GM23338 (cell line): ENCODE measurements around the gene MRLN. TPM values are rescaled to one million over a fixed set of nuclear protein-coding genes. Genes with fewer than 3 reads are reported as not detected.

ENCODE experiments used
- ATAC-seq: fragments of 200-7000 bp; cut with Tn5 transposase; 3 replicates; pipeline ENCODE4 v1.9.1; 2020
- DNase-seq: peaks from one replicate; pipeline ENCODE4 v3.0.0-alpha.2; 2015; ENCODE audit warnings: low spot score
- H2AFZ ChIP-seq: fragments of 200-600 bp; sonication (generic); 2 replicates; pipeline ENCODE4 v1.8.0; 2016; ENCODE audit warnings: antibody characterized with exemption, mild to moderate bottlenecking, moderate library complexity
- H3F3A ChIP-seq: fragments of 200-600 bp; sonication (generic); replicated peaks from 2 replicates; pipeline ENCODE4 v1.8.0; 2017; ENCODE audit warnings: antibody characterized with exemption, mixed run types, low read depth
- H3K27ac ChIP-seq: fragments of 200-600 bp; sonication (generic); 2 replicates; pipeline ENCODE4 v1.6.1; 2016; ENCODE audit warnings: low read depth
- H3K27me3 ChIP-seq: fragments of 200-600 bp; sonication (generic); 2 replicates; pipeline ENCODE4 v1.8.0; 2016; ENCODE audit warnings: mild to moderate bottlenecking, mixed run types, moderate library complexity; ENCODE audit not compliant: insufficient read depth
- H3K36me3 ChIP-seq: fragments of 200-600 bp; sonication (generic); 2 replicates; pipeline ENCODE4 v1.8.0; 2016; ENCODE audit warnings: mild to moderate bottlenecking; ENCODE audit not compliant: insufficient read depth
- H3K4me1 ChIP-seq: fragments of 200-600 bp; sonication (generic); 2 replicates; pipeline ENCODE4 v1.8.0; 2016; ENCODE audit warnings: mild to moderate bottlenecking, moderate library complexity; ENCODE audit not compliant: insufficient read depth
- H3K4me2 ChIP-seq: fragments of 200-600 bp; sonication (generic); 2 replicates; pipeline ENCODE4 v1.7.1; 2017; ENCODE audit warnings: mixed run types
- H3K4me3 ChIP-seq: fragments of 200-600 bp; sonication (generic); 2 replicates; pipeline ENCODE4 v1.6.1; 2016; ENCODE audit warnings: mixed run types
- H3K79me2 ChIP-seq: fragments of 200-600 bp; sonication (generic); replicated peaks from 2 replicates; pipeline ENCODE4 v1.8.0; 2017; ENCODE audit warnings: mild to moderate bottlenecking; ENCODE audit not compliant: insufficient read depth
- H3K9me2 ChIP-seq: fragments of 200-600 bp; sonication (generic); 2 replicates; pipeline ENCODE4 v1.8.0; 2017; ENCODE audit not compliant: insufficient read depth
- H4K20me1 ChIP-seq: fragments of 200-600 bp; sonication (generic); replicated peaks from 2 replicates; pipeline ENCODE4 v1.8.0; 2017; ENCODE audit warnings: mild to moderate bottlenecking; ENCODE audit not compliant: insufficient read depth
- H3K27ac Mint-ChIP-seq: 2 replicates; pipeline ENCODE4 v1.8.0; 2020; ENCODE audit warnings: inconsistent platforms, mild to moderate bottlenecking, moderate library complexity, mixed read lengths
- H3K27me3 Mint-ChIP-seq: 3 replicates; pipeline ENCODE4 v1.8.0; 2022; ENCODE audit warnings: low read depth, mild to moderate bottlenecking, moderate library complexity, mixed read lengths, inconsistent platforms; ENCODE audit not compliant: insufficient read depth, poor library complexity
- H3K36me3 Mint-ChIP-seq: 3 replicates; pipeline ENCODE4 v1.8.0; 2021; ENCODE audit warnings: low read depth, mild to moderate bottlenecking, inconsistent platforms, moderate library complexity, mixed read lengths
- H3K4me1 Mint-ChIP-seq: 3 replicates; pipeline ENCODE4 v1.8.0; 2020; ENCODE audit warnings: mild to moderate bottlenecking, inconsistent platforms, mixed read lengths
- H3K4me3 Mint-ChIP-seq: 3 replicates; pipeline ENCODE4 v1.8.0; 2021; ENCODE audit warnings: moderate library complexity, mild to moderate bottlenecking, inconsistent platforms, mixed read lengths
- H3K9me3 Mint-ChIP-seq: 3 replicates; pipeline ENCODE4 v1.8.0; 2020; ENCODE audit warnings: moderate library complexity, mild to moderate bottlenecking, inconsistent platforms, mixed read lengths
- CREB1 ChIP-seq: fragments of 250-450 bp; sonication (Bioruptor Pico); IDR thresholded peaks from 2 replicates; pipeline ENCODE4 v1.5.0; 2020; ENCODE audit warnings: low read depth, mild to moderate bottlenecking, moderate library complexity
- EZH2 ChIP-seq: fragments of 200-600 bp; sonication (generic); IDR thresholded peaks from one replicate; pipeline ENCODE4 v1.8.0; 2017; ENCODE audit warnings: antibody characterized with exemption, mild to moderate bottlenecking, low read depth; ENCODE audit not compliant: unreplicated experiment
- EZH2phosphoT487 ChIP-seq: fragments of 200-600 bp; sonication (generic); IDR thresholded peaks from one replicate; pipeline ENCODE4 v1.8.1; 2018; ENCODE audit warnings: antibody characterized with exemption; ENCODE audit not compliant: unreplicated experiment
- NANOG ChIP-seq: IDR thresholded peaks from 2 replicates; pipeline ENCODE4 v1.6.1; 2016; ENCODE audit warnings: antibody characterized with exemption, borderline replicate concordance
- STAT1 ChIP-seq: IDR thresholded peaks from one replicate; pipeline ENCODE4 v1.6.1; 2016; ENCODE audit warnings: antibody characterized with exemption; ENCODE audit not compliant: unreplicated experiment
- ZNF114 ChIP-seq: fragments of 250-450 bp; sonication (Bioruptor Pico); IDR thresholded peaks from 2 replicates; pipeline ENCODE4 v1.5.0; 2020; ENCODE audit warnings: mild to moderate bottlenecking, moderate library complexity
- polyA plus RNA-seq: library from polyadenylated mRNA; unstranded; fragments of >200 nt; fragmentation: Nextera tagmentation; extraction: Ambion mirVana; gene quantifications from 2 replicates; pipeline ENCODE4 v1.2.1, GENCODE V29; 2016
- total RNA-seq: library from RNA; depleted of rRNA; stranded (reverse); fragments of >200 nt; shearing (Covaris generic); gene quantifications from 2 replicates; pipeline ENCODE4 v1.2.3, GENCODE V29; 2014
- TF ChIP-seq, protein P1 (sequence below): fragments of 250-450 bp; sonication (Bioruptor Pico); IDR thresholded peaks from 2 replicates; pipeline ENCODE4 v1.5.0; 2020; ENCODE audit warnings: mild to moderate bottlenecking, moderate library complexity
- TF ChIP-seq, protein P2 (sequence below): IDR thresholded peaks from 2 replicates; pipeline ENCODE4 v1.6.1; 2016; ENCODE audit warnings: antibody characterized with exemption
- TF ChIP-seq, protein P3 (sequence below): IDR thresholded peaks from one replicate; pipeline ENCODE4 v1.6.1; 2018; ENCODE audit warnings: antibody characterized with exemption; ENCODE audit not compliant: unreplicated experiment

Gene MRLN
- total and polyA plus RNA-seq, 2 experiments from 2014 or later = not detected

DNA sequence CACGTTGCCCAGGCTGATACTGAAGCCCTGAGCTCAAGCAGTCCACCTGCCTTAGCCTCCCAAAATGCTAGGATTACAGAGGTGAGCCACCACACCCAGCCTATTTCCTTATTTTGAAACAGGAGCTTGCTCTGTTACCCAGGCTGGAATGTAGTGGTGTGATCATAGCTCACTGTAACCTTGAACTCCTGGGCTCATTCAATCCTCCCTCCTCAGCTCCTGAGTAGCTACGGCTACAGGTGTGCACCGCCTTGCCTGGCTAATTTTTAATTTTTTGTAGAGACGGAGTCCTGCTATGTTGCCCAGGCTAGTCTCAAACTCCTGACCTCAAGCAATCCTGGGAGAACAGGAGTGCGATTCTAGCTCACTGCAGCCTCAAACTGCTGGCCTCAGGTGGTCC, 11.7 kb downstream of the MRLN start (continued):
- TF ChIP-seq, protein P1, sequence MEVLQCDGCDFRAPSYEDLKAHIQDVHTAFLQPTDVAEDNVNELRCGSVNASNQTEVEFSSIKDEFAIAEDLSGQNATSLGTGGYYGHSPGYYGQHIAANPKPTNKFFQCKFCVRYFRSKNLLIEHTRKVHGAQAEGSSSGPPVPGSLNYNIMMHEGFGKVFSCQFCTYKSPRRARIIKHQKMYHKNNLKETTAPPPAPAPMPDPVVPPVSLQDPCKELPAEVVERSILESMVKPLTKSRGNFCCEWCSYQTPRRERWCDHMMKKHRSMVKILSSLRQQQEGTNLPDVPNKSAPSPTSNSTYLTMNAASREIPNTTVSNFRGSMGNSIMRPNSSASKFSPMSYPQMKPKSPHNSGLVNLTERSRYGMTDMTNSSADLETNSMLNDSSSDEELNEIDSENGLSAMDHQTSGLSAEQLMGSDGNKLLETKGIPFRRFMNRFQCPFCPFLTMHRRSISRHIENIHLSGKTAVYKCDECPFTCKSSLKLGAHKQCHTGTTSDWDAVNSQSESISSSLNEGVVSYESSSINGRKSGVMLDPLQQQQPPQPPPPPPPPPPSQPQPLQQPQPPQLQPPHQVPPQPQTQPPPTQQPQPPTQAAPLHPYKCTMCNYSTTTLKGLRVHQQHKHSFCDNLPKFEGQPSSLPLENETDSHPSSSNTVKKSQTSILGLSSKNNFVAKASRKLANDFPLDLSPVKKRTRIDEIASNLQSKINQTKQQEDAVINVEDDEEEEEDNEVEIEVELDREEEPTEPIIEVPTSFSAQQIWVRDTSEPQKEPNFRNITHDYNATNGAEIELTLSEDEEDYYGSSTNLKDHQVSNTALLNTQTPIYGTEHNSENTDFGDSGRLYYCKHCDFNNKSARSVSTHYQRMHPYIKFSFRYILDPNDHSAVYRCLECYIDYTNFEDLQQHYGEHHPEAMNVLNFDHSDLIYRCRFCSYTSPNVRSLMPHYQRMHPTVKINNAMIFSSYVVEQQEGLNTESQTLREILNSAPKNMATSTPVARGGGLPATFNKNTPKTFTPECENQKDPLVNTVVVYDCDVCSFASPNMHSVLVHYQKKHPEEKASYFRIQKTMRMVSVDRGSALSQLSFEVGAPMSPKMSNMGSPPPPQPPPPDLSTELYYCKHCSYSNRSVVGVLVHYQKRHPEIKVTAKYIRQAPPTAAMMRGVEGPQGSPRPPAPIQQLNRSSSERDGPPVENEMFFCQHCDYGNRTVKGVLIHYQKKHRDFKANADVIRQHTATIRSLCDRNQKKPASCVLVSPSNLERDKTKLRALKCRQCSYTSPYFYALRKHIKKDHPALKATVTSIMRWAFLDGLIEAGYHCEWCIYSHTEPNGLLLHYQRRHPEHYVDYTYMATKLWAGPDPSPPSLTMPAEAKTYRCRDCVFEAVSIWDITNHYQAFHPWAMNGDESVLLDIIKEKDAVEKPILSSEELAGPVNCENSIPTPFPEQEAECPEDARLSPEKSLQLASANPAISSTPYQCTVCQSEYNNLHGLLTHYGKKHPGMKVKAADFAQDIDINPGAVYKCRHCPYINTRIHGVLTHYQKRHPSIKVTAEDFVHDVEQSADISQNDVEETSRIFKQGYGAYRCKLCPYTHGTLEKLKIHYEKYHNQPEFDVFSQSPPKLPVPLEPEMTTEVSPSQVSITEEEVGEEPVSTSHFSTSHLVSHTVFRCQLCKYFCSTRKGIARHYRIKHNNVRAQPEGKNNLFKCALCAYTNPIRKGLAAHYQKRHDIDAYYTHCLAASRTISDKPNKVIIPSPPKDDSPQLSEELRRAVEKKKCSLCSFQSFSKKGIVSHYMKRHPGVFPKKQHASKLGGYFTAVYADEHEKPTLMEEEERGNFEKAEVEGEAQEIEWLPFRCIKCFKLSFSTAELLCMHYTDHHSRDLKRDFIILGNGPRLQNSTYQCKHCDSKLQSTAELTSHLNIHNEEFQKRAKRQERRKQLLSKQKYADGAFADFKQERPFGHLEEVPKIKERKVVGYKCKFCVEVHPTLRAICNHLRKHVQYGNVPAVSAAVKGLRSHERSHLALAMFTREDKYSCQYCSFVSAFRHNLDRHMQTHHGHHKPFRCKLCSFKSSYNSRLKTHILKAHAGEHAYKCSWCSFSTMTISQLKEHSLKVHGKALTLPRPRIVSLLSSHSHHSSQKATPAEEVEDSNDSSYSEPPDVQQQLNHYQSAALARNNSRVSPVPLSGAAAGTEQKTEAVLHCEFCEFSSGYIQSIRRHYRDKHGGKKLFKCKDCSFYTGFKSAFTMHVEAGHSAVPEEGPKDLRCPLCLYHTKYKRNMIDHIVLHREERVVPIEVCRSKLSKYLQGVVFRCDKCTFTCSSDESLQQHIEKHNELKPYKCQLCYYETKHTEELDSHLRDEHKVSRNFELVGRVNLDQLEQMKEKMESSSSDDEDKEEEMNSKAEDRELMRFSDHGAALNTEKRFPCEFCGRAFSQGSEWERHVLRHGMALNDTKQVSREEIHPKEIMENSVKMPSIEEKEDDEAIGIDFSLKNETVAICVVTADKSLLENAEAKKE (CRISPR knock-in tag) = no peak
- TF ChIP-seq, protein P2, sequence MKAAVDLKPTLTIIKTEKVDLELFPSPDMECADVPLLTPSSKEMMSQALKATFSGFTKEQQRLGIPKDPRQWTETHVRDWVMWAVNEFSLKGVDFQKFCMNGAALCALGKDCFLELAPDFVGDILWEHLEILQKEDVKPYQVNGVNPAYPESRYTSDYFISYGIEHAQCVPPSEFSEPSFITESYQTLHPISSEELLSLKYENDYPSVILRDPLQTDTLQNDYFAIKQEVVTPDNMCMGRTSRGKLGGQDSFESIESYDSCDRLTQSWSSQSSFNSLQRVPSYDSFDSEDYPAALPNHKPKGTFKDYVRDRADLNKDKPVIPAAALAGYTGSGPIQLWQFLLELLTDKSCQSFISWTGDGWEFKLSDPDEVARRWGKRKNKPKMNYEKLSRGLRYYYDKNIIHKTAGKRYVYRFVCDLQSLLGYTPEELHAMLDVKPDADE = no peak
- TF ChIP-seq NANOG = no peak
- TF ChIP-seq ZNF114 (CRISPR knock-in tag) = no peak
- no peak for TF ChIP-seq STAT1
- TF ChIP-seq CREB1 (CRISPR knock-in tag) = no peak

DNA sequence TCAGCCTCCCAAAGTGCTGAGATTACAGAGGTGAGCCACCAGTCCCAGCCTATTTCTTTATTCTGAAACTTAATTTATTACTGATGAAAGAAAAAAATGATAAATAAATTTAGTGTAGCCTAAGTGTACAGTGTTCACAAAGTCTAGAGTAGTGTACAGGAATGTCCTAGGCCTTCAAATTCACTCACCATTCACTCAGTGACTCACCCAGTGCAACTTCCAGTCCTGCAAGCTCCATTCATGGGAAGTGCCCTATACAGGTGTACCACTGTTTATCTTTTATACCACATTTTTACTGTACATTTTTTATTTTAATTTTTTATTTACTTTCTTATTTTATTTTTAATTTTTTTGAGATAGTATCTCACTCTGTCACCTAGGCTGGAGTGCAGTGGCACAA, 12.2 kb downstream of the MRLN start:
- no peaks in the 10 kb centered on the region for H3K27me3 Mint-ChIP-seq
- DNase-seq (no peak), ATAC-seq (no peak)
- no peaks in the 10 kb centered on the region for H3F3A ChIP-seq
- no peak overlapping the region for H3K4me2 ChIP-seq
- TF ChIP-seq, protein P3, sequence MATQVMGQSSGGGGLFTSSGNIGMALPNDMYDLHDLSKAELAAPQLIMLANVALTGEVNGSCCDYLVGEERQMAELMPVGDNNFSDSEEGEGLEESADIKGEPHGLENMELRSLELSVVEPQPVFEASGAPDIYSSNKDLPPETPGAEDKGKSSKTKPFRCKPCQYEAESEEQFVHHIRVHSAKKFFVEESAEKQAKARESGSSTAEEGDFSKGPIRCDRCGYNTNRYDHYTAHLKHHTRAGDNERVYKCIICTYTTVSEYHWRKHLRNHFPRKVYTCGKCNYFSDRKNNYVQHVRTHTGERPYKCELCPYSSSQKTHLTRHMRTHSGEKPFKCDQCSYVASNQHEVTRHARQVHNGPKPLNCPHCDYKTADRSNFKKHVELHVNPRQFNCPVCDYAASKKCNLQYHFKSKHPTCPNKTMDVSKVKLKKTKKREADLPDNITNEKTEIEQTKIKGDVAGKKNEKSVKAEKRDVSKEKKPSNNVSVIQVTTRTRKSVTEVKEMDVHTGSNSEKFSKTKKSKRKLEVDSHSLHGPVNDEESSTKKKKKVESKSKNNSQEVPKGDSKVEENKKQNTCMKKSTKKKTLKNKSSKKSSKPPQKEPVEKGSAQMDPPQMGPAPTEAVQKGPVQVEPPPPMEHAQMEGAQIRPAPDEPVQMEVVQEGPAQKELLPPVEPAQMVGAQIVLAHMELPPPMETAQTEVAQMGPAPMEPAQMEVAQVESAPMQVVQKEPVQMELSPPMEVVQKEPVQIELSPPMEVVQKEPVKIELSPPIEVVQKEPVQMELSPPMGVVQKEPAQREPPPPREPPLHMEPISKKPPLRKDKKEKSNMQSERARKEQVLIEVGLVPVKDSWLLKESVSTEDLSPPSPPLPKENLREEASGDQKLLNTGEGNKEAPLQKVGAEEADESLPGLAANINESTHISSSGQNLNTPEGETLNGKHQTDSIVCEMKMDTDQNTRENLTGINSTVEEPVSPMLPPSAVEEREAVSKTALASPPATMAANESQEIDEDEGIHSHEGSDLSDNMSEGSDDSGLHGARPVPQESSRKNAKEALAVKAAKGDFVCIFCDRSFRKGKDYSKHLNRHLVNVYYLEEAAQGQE = no peak
- no peak for TF ChIP-seq CREB1 (CRISPR knock-in tag)
- TF ChIP-seq NANOG = no peak
- no peak for TF ChIP-seq EZH2phosphoT487
- TF ChIP-seq STAT1 = no peak
- no peak for TF ChIP-seq EZH2
- H3K9me3 Mint-ChIP-seq = peaks cover 28% of the 10 kb centered on the region
- no peak overlapping the region for H2AFZ ChIP-seq
- H3K27ac ChIP-seq = no peak overlapping the region
- H3K36me3 ChIP-seq = no peaks in the 10 kb centered on the region
- no peaks in the 10 kb centered on the region for H3K79me2 ChIP-seq
- H3K4me3 ChIP-seq = no peak overlapping the region
- no peaks in the 10 kb centered on the region for H3K9me2 ChIP-seq
- H3K4me1 Mint-ChIP-seq = no peaks in the 10 kb centered on the region
- H3K36me3 Mint-ChIP-seq = peaks cover 15% of the 10 kb centered on the region; the same call in 2 of the 3 replicates
- no peaks in the 10 kb centered on the region for H4K20me1 ChIP-seq
- H3K4me3 Mint-ChIP-seq = no peak overlapping the region
- H3K4me1 ChIP-seq = no peaks in the 10 kb centered on the region
- H3K27ac Mint-ChIP-seq = no peak overlapping the region
- no peaks in the 10 kb centered on the region for H3K27me3 ChIP-seq
